HG02884 (cell line): ENCODE measurements around the gene HTR5A.
"Not testable (repeated sequence)": the region's sequence is repeated elsewhere in the genome, so short reads cannot be mapped to it uniquely, and the experiment has no call there.

ENCODE experiments used
- ATAC-seq: cut with Tn5 transposase; IDR thresholded peaks from one replicate; pipeline ENCODE4 v1.9.1; 2021; ENCODE audit warnings: mild to moderate bottlenecking, moderate library complexity; ENCODE audit not compliant: unreplicated experiment

Gene HTR5A

DNA sequence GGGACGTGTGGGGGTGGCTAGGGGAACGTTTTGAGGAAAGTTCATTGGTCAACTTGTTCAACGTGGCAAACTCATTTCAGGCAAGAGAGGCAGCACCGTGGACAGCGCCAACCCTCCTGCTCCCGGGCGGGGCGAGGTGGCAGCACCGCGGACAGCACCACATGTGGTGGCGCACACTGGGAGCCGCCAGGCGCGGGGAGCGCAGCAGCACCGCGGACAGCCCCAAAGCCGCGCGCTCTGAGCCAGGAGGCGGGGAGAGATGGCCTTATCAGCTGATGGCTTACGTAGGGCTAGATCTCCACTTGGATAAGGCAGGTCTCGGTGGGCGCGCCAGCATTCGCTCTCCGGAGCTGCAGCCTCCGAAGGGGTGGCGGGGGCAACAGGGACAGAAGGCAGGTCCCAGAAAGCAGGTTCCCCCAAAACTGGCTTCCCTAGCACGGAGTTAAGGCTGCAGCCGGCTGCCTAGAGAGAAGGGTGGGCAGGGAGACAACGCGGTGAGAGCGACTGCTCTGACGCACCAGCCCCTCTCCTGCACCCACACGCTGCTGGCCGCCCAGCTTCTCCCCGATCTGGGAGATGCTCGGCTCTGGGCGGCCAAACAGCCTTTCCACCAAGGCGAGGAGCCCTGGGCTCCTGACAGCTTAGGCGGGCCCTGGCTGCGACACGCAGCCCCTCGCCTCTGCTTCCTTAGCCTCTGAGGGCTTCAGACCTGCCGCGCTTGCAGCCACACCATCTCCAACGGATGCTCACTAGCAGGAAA, at the start of gene HTR5A:
HTR5A (plus strand) TSS at position 333 of the 760 bp plus-strand sequence. CDS start 576 bp downstream, outside the sequence.
- peak; percentile 86 for ATAC-seq

DNA sequence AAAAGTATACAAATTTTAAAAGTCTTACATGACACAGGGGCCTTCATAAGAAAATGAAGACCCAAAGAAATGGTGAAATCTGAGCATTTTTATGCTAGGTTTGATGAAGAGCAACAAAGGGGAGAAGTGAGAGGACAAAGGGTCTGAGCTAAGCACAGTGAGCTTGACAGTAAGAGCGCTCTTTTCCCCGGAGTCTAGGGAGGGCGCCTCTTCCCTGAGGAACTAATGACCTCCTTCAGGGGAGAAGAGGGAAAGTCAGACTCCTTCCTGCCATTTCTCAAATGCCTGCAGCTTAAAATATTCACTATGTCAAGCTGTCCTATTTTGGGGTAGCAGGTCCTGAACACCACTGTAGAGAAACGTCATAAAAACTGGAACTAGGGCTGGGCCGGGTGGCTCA, 49.1 kb upstream of the HTR5A start:
- ATAC-seq, result no peak

DNA sequence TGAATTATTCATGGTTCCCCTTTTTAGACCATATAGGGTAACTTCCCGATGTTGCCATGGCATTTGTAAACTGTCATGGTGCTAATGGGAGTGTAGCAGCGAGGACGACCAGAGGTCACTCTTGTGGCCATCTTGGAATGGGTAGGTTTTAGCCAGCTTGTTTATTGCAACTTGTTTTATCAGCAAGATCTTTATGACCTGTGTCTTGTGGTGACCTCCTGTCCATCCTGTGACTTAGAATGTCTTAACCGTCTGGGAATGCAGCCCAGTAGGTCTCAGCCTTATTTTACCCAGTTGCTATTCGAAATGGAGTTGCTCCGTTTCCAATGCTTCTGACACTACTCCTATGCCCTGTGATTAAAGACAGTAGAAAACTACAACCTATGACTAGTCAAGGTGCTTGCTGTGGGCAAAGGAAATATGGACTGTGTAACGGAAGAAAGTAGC, 48.4 kb upstream of the HTR5A start:
- ATAC-seq, result no peak

GRCh38 chr7:155027879-155028278, 42.2 kb upstream of the HTR5A start:
- ATAC-seq, result no peak

DNA sequence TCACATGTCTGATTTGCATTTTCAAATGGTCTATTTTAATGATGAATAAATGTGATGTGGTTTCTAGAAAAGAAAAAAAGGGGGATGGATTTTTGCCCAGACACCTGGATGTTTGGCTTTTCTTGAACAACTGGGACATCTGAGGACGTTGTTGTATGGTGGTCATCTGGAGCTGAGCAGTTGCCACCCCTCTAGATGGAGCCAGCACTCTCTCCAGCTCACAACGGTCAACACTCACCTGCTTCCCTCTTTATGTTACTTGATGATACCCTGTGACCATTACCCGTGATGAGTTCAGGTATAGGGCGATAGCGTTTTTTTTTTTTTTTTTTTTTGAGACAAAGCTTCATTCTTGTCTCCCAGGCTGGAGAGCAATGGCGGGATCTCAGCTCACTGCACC, 37.1 kb upstream of the HTR5A start:
- ATAC-seq, result no peak

DNA sequence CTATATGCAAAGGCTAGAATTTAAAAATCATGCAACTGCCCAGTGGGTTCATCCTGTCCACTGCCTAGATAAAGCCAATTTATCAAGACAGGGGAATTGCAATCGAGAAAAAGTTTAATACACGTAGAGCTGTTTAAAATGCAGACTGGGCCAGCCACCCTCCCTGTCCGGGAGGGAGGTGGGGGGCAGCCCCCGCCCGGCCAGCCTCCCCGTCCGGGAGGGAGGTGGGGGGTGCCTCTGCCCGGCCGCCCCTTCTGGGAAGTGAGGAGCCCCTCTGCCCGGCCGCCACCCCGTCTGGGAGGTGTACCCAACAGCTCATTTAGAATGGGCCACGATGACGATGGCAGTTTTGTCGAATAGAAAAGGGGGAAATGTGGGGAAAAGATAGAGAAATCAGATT, 35.6 kb upstream of the HTR5A start:
- not testable (repeated sequence) for ATAC-seq

GRCh38 chr7:155038335-155038734, 31.8 kb upstream of the HTR5A start:
- no peak for ATAC-seq

GRCh38 chr7:155043756-155044155, 26.4 kb upstream of the HTR5A start:
- no peak for ATAC-seq

DNA sequence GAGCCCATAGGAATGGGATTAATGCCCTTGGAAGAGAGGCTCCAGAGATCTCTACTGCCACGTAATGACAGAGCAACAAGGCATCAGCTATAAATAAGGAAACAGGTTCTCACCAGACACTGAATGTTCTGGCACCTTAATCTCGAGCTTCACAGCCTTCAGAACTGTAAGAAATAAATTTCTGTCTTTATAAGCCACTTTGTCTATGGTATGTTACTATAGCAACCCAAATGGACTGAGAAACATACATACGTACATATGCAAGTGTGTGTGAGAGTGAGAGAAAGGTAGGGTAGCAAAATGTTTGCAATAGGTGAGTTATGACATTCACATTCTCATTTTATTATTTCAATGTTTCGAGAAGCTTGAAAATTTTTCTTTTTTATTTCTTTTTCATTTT, 22.1 kb upstream of the HTR5A start:
- no peak for ATAC-seq

- no peak for ATAC-seq
Observed at GRCh38 chr7:155051355-155051754, 18.8 kb upstream of the HTR5A start.

- no peak for ATAC-seq
Observed at GRCh38 chr7:155053002-155053401, 17.1 kb upstream of the HTR5A start.

DNA sequence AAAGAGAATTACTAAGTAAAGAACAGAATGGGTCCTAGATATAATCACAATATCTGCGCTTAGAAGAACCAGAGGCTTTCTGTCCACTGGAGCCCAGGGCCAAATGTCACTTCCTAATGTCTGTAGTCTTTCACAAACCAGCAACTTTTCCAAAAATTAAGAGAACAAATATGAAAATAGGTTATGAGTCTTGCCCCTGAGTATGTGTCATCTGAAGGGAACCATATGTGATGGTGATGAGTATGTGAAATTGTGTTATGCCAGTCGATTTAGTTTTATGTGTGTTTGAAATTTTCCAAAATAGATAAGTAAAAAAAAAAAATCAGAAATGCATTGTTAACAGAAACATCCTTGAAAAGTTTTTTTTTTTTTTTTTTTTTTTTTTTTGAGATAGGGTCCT, 15.4 kb upstream of the HTR5A start:
- ATAC-seq, result no peak

GRCh38 chr7:155057076-155057475, 13.0 kb upstream of the HTR5A start:
- ATAC-seq, result no peak

DNA sequence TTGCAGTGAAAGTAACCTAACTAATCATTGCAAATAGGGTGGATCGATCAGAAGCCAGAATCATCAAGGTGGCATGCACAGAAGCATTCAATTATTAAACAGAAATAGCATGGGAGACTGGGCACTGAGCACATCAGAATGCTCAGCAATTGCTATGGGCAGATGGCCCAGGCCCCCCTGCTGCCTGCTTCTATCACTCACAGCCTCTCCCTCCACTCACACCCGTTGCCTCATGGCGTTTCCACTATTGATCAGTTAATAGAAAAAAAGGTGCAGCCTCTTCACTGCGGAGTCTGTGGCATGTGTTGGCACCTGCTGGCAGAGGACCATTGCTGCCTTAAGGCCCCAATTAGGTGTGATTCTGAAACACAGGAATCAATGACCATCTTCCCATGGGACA, 11.2 kb upstream of the HTR5A start:
- no peak for ATAC-seq

DNA sequence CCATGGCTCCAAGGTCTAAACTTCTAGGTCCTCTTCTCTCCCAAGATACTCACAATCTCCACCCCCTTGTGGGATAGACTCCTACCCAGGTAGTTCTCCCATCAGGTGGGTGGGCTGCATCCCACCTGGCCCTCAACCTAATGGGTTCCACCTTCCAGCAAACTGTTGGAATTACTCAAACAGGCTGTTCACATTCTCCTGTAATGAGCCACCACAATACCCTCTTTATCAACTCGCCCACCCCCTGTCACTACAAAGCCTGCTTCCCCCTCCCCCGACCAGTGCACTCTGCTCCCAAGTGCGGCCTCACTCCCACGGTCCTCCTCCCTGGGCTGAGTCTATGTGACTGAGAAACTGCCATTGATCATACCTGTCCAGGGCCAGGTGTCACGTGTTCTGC, 10.4 kb upstream of the HTR5A start:
- ATAC-seq, result no peak

DNA sequence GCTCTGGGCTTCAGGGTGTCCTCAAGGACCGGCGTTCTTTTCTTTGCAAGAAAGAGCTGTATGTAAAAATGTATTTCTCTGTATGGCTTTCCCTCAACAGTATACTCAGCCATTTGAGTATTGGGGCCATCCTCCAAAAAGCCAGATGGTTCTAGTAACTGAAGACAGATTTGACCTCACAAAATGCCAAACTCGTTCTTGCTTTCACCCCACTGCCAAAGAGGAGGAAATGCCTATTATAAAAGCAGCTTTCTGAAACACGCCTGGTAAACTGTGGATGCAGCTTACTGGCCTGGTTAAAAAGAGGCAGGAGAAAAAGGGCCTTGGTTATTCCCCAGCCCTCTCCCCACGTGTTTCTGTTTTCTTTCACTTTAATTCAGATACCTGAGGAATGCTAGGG, 7.7 kb upstream of the HTR5A start:
- no peak for ATAC-seq

- ATAC-seq, result no peak
Observed at GRCh38 chr7:155064186-155064585, 5.9 kb upstream of the HTR5A start.

DNA sequence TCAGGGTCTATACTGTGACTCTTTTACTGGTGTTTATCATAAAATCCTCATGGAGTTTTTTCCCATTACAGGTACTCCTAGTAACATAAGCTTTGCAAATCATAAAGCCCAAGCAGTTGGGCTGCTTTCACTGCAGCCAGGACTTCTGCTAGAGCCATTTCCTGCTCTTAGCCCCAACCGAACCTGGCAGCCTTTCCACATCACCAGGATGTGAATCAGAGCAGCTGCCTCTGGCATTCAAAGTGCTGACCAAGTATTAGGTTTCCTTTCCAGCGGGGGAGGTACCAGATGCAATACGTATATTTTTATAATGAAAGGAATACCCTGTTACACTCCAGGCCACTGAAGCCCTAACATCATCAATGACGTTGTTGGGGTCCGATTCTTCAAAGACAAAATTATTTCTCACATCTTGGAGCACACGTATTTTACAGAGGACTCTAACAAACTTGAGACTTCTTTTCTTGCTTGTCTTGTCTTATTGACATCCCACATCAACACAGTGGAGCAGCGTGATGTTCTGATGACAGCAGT, 3.6 kb upstream of the HTR5A start:
- no peak for ATAC-seq

DNA sequence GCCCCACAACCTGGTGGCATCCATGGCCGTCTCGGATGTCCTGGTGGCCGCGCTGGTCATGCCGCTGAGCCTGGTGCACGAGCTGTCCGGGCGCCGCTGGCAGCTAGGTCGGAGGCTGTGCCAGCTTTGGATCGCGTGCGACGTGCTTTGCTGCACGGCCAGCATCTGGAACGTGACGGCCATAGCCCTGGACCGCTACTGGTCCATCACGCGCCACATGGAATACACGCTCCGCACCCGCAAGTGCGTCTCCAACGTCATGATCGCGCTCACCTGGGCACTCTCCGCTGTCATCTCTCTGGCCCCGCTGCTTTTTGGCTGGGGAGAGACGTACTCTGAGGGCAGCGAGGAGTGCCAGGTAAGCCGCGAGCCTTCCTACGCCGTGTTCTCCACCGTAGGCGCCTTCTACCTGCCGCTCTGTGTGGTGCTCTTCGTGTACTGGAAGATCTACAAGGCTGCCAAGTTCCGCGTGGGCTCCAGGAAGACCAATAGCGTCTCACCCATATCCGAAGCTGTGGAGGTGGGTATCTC, 1.1 kb downstream of the HTR5A start:
- ATAC-seq, result no peak

GRCh38 chr7:155071916-155072571, 1.9 kb downstream of the HTR5A start:
- ATAC-seq, result no peak

GRCh38 chr7:155073922-155074321, 3.8 kb downstream of the HTR5A start:
- ATAC-seq, result no peak

GRCh38 chr7:155084021-155084420, 13.9 kb downstream of the HTR5A start:
- ATAC-seq, result no peak
